ENCODE results near the gene CSF1.
"Not testable (repeated sequence)": the region's sequence is repeated elsewhere in the genome, so short reads cannot be mapped to it uniquely, and the experiment has no call there.

DNA sequence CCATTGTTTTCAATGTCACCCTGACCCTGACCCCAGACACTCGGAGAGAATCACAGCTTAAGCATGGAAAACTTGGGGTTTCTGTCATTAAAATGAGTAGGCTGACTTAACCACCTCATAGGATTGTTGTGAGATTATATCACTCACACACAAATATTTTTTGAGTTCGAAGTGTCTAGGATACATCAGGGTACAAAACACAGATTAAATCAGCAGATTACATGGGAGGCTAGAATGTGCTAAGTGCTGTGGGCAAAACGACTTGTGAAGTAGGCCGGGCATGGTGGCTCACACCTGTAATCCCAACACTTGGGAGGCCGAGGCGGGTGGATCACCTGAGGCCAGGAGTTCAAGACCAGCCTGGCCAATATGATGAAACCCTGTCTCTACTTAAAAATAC, 31.3 kb upstream of the CSF1 start:
- not testable (repeated sequence) for TF ChIP-seq POLR2AphosphoS5 (IDR thresholded peaks at IDR 0.05; ENCODE audit: low read depth, low read length); POLR2A (IDR thresholded peaks at IDR 0.05; ENCODE audit: low read depth, low read length); PAX5 (IDR thresholded peaks at IDR 0.05; ENCODE audit: insufficient read depth, low read length, severe bottlenecking); TAF1 (IDR thresholded peaks at IDR 0.05; ENCODE audit: low read depth, low read length); SPI1 (IDR thresholded peaks at IDR 0.05; ENCODE audit: low read depth, low read length); POU2F2 (IDR thresholded peaks at IDR 0.05; ENCODE audit: low read depth, low read length)
